Inflammatory macrophage treated with lipopolysaccharide for 1 hour (primary cell): ENCODE results near the gene ITPR1.
A peak's percentile ranks its signal among the peaks of the same experiment; 100 is the strongest.
"Not testable (repeated sequence)": the region's sequence is repeated elsewhere in the genome, so short reads cannot be mapped to it uniquely, and the experiment has no call there.

Experiments
- DNase-seq, 2 donors: peaks; one replicate each; pipeline ENCODE4 v3.0.0-alpha.2; 2020 to 2022

ITPR1 gene

DNA sequence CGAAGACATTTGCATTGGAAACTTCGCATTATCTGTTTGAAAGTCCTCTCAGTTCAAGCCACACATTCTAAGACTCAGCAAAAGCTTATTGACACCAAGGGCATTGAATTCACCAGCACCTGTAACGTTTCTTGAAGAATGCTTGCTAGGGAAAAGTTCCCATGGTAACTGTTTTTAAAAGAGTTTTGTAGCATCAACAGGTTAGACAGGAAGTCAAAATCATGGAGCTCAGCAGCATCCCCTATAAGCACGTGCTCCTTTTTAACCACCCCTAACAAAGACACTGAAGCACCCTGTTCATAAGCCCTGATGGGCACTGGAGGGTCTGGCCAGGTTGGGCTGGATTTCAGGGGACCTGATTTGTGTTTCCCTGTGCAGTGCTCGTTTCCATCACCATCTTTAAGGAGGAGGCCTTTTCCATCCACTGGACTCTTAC lies 256.4 kb downstream of the ITPR1 start:
- DNase-seq: no peak

DNA sequence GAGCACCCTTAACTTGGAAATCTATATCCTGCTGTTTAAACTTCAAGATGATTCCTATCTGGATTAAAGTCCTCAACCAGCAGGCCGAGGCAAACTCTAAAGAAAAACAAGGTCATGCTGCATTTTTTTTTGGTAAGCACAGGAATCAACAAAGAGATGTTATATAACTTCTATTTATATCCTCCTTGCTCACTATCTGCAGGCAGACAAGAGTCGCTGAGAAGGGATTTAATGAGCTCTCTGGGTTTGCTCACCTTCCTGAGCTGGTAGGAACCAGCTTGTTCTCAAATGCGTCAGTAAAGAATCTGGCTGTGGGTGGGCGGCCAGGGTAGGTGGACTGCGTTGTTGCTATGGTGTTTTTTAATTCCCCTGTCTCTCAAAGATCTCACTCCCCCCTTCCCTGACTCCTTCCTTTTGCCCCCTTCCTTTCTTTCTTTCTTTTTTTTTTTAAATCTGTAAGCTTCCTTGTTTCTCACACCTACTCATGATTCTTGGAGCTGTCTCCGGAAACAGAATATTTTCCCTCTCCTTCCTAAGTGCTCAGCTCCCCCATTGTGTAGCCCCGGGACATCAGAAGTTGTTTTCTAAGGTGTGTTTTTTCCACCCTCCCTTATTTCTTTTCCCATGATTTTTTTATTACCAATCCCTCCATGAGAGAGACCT lies 257.3 kb downstream of the ITPR1 start:
- peak in 1 of 2 donors; percentile 47 for DNase-seq

DNA sequence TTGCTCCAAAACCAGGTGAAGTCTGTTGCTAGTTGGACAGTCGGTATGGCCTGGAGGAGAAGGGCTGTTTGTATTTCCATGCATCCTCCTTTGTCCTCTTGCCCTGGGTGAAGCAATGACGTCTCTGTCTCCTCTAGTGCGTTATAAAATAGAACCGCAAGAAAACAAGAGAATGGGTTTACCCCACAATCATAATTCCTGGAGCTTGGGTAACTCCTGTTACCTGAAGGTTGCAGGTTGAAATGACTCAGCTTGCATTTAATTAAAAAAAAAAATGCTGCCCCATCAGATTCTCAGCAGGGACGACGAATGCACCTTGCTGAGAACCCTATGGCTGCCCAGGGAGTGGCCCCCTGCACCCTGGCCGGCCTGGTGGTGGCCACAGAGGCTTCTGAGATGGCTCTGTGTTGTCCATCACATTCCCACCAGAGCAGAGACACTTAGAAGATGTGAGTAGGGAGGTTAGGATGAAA lies 257.9 kb downstream of the ITPR1 start:
- DNase-seq: no peak

GRCh38 chr3:4751502-4752101 lies 258.5 kb downstream of the ITPR1 start:
- peak; percentile 73 to 91 for DNase-seq

GRCh38 chr3:4752201-4753072 lies 259.3 kb downstream of the ITPR1 start:
- DNase-seq: peak in 1 of 2 donors; percentile 49

- DNase-seq: no peak
Observed at GRCh38 chr3:4753073-4753691, 260.0 kb downstream of the ITPR1 start.

GRCh38 chr3:4754180-4755086 lies 261.3 kb downstream of the ITPR1 start:
- peak in 1 of 2 donors; percentile 63 for DNase-seq

DNA sequence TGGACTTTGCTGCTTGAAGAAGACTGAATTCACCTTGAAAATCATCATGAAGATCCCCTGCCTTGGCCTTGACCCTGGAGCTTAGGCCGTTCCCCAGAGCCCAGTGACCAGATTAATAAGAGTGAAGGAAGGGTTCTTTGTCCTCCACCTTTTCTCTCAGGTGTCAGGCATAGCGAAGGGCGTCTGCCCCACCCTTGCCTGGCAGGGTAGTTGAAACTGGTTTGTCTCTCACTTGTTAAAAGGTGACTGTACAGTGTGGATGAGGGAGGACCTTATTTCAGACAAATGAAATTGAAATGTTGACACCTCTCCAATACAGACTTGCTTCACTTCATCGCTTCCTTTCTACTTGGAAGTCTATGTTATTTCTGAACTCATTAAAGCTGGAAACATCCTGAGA lies 262.4 kb downstream of the ITPR1 start:
- DNase-seq: no peak

- DNase-seq: no peak
Observed at GRCh38 chr3:4756057-4756775, 263.1 kb downstream of the ITPR1 start.

DNA sequence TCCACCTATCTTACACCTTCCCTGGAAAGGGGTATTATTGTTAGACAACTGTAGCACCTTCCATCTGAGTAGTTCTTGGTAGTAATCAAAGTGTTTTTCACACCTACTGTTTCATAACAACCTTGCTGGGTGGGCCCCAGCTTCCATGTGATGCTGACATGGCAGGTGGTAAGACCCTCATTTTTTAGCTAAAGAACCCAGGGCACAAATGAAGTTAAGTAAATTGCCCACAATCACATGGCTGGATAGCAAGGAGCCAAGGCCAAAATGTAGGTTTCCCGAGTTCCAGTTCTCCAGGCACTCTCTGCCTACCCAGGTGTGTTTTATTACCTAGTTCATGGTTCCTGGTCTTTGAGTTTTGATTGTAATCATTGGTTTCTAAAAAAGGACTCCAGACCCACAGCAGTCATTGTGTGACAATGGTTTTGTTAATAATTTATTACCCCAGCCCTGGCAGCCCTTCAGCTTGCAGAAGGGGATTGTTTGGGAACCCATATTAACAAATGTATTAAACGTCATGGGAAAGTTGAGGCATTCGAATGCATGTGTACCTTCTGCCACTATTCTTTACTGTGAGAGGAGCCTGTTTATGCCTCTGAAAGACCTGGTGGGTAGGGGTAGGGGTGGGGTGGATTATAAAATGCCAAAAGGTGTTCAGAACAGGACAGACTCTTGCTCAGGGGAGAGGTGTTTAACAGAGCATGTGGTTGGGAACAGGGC lies 263.9 kb downstream of the ITPR1 start:
- no peak for DNase-seq

DNA sequence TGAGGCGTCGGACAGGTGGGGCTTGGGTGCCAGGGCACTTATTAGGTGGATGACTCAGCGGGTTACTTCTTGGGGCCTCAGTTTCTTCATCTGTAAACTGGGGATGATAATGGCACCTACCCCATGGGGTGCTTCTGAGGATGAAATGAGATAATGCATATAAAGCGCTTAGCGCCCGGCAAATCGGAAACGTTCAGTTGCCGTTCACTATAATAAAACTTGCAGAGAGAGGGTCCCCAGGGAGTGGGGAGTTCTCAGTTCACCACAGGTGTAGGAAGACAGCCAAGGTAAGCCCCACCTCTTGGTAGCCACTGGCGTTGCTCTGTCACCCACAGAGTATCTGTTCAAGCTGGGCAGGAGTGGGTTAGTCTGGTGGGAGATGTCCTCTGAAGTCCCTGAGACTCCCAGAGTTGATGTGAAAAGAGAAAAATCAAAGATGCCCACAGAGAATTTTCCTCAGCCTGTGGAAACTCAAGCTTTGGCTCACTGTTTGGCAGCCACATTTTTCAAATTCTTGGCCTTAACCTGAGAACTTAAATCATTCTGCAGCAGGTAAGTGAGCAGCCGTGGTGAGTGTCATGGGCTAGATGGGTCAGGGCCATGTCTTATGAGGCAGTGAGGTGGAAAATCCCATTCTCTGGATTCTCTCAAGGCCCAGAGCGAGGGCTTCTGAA lies 264.6 kb downstream of the ITPR1 start:
- DNase-seq: no peak

DNA sequence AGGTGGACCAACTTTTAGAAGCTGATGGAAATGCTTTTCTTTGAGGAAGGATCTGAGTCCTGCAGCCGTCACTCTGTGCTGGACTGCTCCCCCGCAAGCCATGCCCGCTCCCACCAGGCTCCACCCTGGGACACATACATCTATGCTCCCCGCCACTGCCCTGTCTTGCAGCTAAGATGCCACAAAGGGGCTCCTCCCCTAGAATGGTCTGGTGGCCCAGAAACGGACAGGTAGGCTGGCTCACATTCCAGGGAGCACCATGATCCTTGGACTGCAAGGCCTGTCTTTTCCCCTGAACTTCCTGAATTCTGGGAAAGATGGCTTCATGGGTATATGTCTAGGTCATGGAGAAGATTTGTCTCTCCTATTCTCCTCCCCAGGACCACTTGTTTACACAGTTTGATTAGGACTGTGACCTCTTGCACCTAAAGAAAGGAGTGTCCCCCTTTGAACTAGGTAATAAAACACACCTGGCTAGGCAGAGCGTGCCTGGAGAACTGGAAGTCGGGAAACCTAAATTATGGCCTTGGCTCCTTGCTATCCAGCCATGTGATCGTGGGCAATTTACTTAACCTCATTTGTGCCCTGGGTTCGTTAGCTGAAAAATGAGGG lies 265.2 kb downstream of the ITPR1 start:
- no peak for DNase-seq

GRCh38 chr3:4758957-4759656 lies 266.0 kb downstream of the ITPR1 start:
- DNase-seq: no peak

- no peak for DNase-seq
Observed at GRCh38 chr3:4759689-4760312, 266.7 kb downstream of the ITPR1 start.

DNA sequence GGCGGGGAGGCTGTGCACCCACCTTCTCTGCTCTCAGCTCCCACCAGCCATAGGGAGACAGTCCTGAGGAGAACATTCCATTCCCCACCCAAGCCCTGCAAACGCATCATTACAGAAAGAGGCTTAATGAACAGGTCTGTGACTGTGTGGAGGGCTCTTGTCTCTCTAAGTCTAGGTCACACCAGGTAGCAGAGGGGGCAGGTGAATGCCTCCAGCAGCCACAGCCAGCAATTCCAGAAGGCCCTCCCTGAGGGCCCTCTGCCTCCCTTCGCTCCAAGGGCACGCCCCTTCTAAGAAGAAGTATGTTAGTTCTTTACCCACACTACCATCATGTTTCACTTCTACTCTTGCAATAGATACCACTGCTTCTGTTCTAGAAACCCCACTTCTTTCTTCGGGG lies 268.6 kb downstream of the ITPR1 start:
- DNase-seq: no peak

DNA sequence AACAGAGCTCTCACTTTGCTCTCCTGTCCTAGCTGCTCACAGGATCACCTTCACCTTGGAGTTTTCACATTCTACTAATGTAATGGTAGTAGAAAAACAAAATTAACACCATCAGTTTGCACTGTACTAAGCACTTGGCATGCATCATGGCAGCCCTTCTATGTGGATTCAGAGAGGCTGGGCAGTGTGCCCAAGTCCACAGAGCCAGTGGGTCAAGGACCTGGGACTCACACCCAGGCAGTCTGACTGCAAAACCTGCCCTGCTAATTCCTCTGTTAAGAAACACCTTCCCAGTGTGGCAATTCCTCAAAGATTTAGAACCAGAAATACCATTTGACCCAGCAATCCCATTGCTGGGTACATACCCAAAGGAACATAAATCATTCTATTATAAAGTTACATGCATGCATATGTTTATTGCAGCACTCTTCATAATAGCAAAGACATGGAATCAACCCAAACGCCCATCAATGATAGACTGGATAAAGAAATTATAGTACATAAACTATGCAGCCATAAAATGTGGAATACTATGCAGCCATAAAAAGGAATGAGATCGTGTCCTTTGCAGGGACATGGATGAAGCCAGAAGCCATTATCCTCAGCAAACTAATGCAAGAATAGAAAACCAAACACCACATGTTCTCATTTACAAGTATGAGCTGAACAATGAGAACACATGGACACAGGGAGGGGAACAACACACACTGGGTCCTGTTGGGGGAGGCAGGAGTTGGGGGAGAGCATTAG lies 269.5 kb downstream of the ITPR1 start:
- DNase-seq: not testable (repeated sequence)

GRCh38 chr3:4763604-4764247 lies 270.6 kb downstream of the ITPR1 start:
- DNase-seq: no peak
